Retinal pigment epithelial cell (primary cell): ENCODE measurements around the gene OR10K1.

ENCODE experiments used
- DNase-seq: peaks from one replicate; pipeline ENCODE4 v3.0.0-alpha.2; 2010; ENCODE audit warnings: low read depth
- H3K4me3 ChIP-seq: 2 replicates; pipeline ENCODE4 v1.5.1; 2011; ENCODE audit warnings: mild to moderate bottlenecking, low read length, control low read depth, moderate library complexity
- TF ChIP-seq, protein P1 (sequence below): conservative IDR thresholded peaks from 2 replicates; pipeline ENCODE4 v1.5.1; 2011; ENCODE audit warnings: low read depth, low read length, control low read depth, inconsistent platforms

The OR10K1 gene

DNA sequence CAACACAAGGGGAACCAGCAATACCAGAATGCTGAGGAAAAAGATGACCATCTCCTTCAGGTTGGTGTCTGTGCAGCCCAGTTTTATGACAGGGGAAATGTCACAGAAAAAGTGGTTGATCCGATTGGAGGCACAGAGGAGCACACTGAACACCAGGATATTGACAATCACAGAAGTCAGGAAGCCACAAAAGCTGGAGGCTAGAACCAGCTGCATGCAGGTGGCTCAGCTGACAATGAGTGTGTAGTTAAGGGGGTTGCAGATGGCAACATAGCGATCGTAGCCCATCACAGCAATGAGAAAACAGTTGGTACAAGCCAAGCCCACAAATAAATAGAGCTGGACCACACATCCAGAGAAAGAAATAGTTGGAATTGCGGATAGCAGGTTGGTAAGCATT, 16.3 kb upstream of the OR10K1 start:
- TF ChIP-seq, protein P1, sequence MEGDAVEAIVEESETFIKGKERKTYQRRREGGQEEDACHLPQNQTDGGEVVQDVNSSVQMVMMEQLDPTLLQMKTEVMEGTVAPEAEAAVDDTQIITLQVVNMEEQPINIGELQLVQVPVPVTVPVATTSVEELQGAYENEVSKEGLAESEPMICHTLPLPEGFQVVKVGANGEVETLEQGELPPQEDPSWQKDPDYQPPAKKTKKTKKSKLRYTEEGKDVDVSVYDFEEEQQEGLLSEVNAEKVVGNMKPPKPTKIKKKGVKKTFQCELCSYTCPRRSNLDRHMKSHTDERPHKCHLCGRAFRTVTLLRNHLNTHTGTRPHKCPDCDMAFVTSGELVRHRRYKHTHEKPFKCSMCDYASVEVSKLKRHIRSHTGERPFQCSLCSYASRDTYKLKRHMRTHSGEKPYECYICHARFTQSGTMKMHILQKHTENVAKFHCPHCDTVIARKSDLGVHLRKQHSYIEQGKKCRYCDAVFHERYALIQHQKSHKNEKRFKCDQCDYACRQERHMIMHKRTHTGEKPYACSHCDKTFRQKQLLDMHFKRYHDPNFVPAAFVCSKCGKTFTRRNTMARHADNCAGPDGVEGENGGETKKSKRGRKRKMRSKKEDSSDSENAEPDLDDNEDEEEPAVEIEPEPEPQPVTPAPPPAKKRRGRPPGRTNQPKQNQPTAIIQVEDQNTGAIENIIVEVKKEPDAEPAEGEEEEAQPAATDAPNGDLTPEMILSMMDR, result no peak
- no peak for DNase-seq
- H3K4me3 ChIP-seq, result no peak overlapping the region

DNA sequence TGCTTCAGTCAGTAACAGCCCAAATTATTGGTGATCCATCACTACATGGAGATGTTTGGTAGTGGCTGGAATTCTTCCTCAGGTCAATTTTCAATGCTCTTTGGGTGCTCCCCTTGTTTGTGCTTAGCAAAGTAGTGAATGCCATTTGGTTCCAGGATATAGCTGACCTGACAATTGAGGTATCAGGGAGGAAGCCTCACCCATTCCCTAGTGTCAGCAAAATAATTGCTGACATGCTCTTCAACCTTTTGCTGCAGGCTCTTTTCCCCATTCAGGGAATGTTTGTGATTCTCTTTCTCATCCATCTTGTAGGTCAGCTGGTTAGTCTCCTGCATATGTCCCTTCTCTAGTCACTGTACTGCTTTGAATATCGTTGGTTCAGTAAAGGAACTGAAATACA, 7.1 kb upstream of the OR10K1 start:
- TF ChIP-seq, protein P1, result no peak
- DNase-seq, result no peak
- no peak overlapping the region for H3K4me3 ChIP-seq

GRCh38 chr1:158457246-158457645, 4.4 kb upstream of the OR10K1 start:
- no peak overlapping the region for H3K4me3 ChIP-seq
- TF ChIP-seq, protein P1, result no peak
- DNase-seq, result no peak

DNA sequence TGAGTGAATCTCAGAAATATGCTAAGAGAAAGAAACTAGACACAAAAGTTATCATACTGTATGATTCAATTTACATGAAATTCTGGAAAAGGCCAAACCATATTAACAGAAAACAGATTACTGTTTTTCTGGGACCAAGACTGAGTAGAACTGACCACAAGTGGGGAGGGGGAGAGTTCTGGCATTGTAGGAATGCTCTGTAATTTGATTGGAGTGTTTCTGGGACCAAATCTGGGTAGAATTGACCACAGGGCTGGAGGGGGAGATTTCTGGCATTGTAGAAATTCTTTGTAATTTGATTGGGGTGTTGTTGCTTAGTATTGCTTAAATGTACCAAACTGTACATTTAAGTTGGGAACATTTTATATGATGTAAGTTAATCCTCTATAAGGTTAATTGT, 3.4 kb upstream of the OR10K1 start:
- no peak overlapping the region for H3K4me3 ChIP-seq
- TF ChIP-seq, protein P1, result no peak
- DNase-seq, result no peak

DNA sequence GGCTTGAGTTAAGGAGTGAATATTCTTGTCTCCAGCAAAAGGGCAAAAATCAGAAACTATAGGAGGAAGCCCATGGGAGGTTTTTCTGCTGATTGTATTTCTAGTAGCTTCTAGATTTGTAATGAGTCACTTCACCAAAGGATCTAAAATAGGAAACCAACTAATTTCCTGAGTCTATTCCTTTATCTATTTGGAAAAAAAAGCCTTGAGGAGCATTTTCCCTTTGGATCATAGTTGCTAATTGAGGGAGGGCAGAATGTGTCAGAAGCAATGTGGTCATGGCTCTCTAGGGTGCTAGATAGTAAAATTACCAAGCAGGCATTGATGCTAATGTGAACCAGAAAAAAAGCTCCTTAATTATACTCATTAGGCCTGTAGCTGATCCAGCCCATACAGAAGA, 10.3 kb downstream of the OR10K1 start, which contains the start of gene OR10R2:
Gene OR10R2, plus strand, starts transcription at position 301 of the 400 bp plus-strand sequence. CDS start 106 bp downstream, outside the sequence.
- TF ChIP-seq, protein P1, result no peak
- no peak for DNase-seq

DNA sequence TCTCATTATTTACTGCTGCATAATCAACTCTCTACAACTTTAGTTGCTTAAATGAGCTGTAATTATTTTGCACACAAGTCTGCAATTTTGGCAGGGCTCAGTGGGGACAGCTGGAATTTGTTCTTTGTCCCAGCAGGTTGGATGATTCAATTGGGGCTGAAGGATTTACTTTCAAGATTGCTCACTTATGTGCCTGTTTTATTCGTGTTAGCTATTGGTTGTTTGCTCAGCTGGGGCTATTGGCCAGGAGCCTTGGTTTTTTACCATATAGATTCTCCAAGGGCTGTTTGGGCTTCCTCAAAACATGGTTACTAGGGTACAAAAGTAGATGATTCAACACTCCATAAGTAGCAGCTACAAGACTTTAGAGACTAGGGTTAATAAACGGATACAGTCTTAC, 23.8 kb downstream of the OR10K1 start:
- TF ChIP-seq, protein P1, result no peak
- DNase-seq, result no peak

More for the DNA sequence above, 10.3 kb downstream of the OR10K1 start, which contains the start of gene OR10R2:
- no peak within 1 kb of the TSS for H3K4me3 ChIP-seq

GRCh38 chr1:158491316-158491715, 29.7 kb downstream of the OR10K1 start:
- TF ChIP-seq, protein P1, result no peak
- DNase-seq, result no peak
- no peak overlapping the region for H3K4me3 ChIP-seq

More for the DNA sequence above, 23.8 kb downstream of the OR10K1 start:
- no peak overlapping the region for H3K4me3 ChIP-seq
